ENCODE measurements around the gene PDE4B.

DNA sequence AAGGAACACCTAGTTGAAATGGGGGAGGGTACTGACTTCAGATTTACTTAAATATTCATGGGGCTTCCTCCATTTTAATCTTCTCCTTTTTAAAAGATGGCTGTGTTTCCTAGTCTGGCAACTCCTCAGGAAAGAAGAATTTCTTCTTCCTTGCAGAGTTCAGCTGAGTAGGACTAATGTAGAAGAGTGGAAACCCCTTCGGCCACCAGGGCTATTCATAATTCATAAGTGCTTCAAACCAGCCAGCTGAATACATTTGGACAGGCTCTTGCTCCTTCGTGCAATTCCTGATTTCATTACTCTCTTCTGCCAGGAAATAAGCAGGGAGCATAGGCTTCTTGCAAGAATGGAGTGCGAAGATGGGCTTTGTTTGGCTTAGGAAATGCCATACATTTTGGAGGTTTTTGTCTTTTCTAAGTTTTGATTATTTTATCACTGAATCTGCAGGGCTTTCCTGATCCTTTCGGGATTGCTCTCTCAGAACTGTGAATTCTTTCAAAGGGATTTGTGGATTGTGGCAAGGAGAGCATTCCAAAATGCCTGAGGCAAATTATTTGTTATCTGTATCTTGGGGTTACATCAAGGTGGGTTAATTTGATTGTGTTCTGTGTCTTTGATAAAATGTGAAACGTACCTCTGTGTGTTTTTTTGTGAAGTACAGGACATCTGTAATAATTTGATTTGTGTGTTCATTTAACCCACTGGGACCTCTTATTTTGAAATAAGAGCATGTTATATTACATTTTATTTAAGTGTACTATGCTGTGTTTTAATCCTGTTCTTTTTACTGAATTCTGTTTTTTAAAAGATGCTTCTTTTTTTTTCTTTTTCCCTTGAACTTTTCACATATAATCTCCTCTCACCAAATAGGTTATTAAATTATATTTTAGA, 561.9 kb downstream of the PDE4B start:
- TF ChIP-seq POLR2A (IDR thresholded peaks at IDR 0.05; ENCODE audit: low read length) (no peak), GATA1 (IDR thresholded peaks at IDR 0.05; ENCODE audit: low read depth, low read length) (no peak)

All from erythroblast (primary cell).